Right lobe of liver (tissue), 4 donors: ENCODE results near the gene CPTP.

Experiments
- POLR2A ChIP-seq: fragments of 450-650 bp; IDR thresholded peaks from one replicate; pipeline ENCODE4 v1.6.1; 2017; ENCODE audit warnings: antibody characterized with exemption, mild to moderate bottlenecking
- TF ChIP-seq, protein P1 (sequence below), 4 donors: fragments of 200-600 bp in 3 of 4; fragments of 450-650 bp in 1 of 4; IDR thresholded peaks; one replicate each; pipeline versions ENCODE4 v1.5.1 to v1.8.0; 2016 to 2022; ENCODE audit warnings: antibody characterized with exemption in 4 of 4, mild to moderate bottlenecking in 2 of 4
- donor health status: DM: no; HTN: no; CAD: no.
- donor health status: DM: no; HTN: no; CAD: no.
- donor health status: DM: no; HTN: yes; CAD: no.

DNA sequence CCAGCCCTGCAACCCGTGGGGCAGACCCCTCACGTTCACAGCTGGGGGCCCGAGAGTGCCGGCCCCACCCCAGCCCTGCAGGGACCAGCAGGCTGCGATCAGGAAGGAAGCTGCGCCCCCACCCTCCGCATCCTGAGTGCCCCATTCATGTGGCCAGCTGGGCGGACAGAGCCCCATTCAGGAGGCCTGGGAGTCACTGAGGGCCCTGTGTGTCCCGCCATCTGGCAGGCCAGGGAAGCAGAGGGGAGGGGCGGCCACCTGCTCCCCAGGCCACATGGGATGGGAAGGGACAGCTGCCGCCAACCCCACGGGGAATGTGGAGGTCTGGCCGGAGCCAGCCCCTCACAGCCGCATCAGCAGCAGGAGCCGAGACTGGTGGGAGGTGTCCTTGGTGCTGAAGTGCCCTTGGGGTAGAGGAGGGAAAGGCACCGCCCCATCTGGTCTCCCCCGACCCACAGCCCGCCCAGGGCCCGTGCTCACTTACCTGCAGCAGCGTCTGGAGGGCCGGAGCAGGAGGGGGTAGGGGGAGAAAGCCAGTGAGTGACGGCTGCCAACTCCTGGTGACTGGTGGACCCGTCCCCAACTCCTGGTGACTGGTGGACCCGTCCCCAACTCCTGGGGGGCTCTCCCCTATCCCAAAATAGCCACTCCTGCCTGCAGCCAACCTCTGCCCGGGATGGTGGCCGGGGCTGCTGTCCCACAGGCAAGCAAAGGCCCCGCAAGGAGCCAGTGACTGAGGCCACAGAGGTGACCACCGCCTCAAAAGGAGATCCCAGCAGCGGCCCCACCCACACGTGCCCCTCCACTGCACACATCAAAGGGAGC lies 25.5 kb upstream of the CPTP start:
- TF ChIP-seq, protein P1, sequence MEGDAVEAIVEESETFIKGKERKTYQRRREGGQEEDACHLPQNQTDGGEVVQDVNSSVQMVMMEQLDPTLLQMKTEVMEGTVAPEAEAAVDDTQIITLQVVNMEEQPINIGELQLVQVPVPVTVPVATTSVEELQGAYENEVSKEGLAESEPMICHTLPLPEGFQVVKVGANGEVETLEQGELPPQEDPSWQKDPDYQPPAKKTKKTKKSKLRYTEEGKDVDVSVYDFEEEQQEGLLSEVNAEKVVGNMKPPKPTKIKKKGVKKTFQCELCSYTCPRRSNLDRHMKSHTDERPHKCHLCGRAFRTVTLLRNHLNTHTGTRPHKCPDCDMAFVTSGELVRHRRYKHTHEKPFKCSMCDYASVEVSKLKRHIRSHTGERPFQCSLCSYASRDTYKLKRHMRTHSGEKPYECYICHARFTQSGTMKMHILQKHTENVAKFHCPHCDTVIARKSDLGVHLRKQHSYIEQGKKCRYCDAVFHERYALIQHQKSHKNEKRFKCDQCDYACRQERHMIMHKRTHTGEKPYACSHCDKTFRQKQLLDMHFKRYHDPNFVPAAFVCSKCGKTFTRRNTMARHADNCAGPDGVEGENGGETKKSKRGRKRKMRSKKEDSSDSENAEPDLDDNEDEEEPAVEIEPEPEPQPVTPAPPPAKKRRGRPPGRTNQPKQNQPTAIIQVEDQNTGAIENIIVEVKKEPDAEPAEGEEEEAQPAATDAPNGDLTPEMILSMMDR (IDR thresholded peaks at IDR 0.05): no peak
- no peak for TF ChIP-seq POLR2A
